Islet precursor cell (in vitro differentiated cells): Measurements from ENCODE around the gene TSHZ2.

Source experiments
- DNase-seq: peaks from one replicate; pipeline ENCODE4 v3.0.0-alpha.2; 2018

Gene TSHZ2

GRCh38 chr20:53216478-53216855, 244.3 kb downstream of the TSHZ2 start:
- no peak for DNase-seq

- DNase-seq, result peak; percentile 79
Measured at GRCh38 chr20:53216856-53217576, 244.9 kb downstream of the TSHZ2 start.

- DNase-seq, result no peak
Measured at GRCh38 chr20:53220482-53221307, 248.5 kb downstream of the TSHZ2 start.

DNA sequence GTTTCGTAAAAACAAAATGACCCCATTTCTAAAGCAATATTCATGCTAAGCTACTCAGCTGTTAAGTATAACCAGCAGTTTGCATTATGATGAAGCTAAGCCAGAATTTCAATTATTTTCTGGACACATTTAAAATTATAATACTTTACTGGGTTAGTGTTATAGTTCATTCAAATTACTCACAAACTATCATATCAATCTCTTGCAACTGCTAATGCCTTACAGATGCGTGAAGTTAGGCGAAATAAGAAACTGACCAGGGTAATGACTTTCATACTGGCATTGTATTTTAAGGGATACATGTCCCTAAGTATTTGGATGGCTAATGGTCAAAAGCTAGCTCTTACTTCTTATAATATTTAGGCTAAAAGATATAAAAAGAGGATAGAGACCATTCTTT, 249.6 kb downstream of the TSHZ2 start:
- no peak for DNase-seq

DNA sequence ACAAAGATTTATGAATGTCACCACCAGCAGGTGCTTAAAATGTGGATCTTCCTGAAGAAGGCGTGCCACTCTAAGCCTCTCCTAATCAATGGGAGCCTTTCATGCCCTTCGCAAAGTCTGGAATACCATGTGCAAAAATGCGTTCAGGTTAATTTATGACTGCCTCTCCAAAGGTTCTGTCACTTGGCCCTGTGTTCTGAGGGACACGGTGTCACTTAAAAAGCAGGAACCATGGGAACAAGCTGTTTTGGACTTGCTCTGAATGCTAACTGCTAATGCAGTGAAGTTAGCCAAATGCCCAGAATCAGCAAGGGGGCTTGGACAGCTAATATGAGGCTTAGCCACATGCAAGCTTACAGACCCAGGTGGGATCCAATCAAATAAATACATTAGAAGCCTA, 250.3 kb downstream of the TSHZ2 start:
- no peak for DNase-seq

DNA sequence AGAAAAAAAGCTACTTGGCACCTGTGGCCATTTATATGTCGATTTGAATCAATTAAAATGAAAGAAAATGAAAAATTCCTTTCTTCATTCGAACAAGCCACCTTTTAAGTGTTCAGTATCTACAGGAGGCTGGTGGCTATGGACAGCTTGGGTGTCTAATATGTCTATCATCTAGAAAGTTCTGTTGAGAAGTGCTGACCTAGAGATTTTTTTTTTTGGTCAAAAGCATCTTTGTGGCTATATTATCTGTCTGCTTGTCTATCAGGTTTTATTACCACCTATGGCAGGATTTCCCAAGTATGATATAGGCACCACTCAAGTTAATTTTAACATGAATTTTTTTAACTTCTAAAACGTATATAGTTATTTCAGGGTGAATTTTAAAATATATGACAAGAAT, 250.8 kb downstream of the TSHZ2 start:
- DNase-seq, result no peak

GRCh38 chr20:53223626-53224172, 251.5 kb downstream of the TSHZ2 start:
- no peak for DNase-seq

- no peak for DNase-seq
Measured at GRCh38 chr20:53224851-53225250, 252.7 kb downstream of the TSHZ2 start.

GRCh38 chr20:53226826-53227225, 254.7 kb downstream of the TSHZ2 start:
- no peak for DNase-seq

DNA sequence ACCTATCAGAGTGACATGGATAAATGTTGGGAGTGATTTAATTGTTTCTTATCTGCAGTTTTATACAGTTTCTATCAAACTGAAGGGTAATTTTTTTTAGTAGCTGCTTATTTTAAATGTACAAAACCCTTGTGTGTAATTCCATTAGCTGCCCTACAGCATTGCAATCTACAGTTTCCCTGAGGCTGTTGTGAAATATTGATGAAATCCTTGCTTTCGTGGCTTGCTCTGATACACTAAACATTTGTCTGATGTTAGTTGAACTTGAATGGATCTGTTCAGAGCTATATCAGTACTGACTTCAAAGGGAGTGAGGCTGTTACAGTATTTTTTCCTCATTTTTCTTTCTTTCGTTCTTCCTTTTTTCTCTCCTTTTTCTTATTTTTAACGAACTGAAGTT, 255.4 kb downstream of the TSHZ2 start:
- DNase-seq, result no peak

GRCh38 chr20:53231061-53231460, 258.9 kb downstream of the TSHZ2 start:
- no peak for DNase-seq

DNA sequence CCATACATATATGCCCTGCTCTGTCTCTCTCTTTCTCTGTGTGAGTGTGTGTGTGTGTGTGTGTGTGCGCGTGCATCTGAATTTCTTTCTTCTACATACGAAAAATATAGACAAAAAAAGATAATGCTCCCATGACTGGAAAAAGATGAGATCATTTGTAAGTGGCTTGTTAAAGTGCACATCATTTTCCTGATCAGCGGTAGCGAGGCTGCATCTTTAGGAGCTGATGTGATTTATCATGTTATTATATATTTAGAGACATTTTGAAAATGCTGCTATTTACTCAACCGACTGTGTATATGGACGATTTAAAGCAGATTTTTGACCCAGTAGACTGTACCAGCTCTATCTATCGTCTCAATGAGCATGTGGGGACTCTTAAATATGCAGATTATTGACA, 265.3 kb downstream of the TSHZ2 start:
- DNase-seq, result no peak

GRCh38 chr20:53238121-53238660, 266.0 kb downstream of the TSHZ2 start:
- no peak for DNase-seq

GRCh38 chr20:53243152-53243551, 271.0 kb downstream of the TSHZ2 start:
- no peak for DNase-seq

- DNase-seq, result no peak
Measured at GRCh38 chr20:53244711-53245110, 272.6 kb downstream of the TSHZ2 start.

- no peak for DNase-seq
Measured at GRCh38 chr20:53245574-53245973, 273.4 kb downstream of the TSHZ2 start.

DNA sequence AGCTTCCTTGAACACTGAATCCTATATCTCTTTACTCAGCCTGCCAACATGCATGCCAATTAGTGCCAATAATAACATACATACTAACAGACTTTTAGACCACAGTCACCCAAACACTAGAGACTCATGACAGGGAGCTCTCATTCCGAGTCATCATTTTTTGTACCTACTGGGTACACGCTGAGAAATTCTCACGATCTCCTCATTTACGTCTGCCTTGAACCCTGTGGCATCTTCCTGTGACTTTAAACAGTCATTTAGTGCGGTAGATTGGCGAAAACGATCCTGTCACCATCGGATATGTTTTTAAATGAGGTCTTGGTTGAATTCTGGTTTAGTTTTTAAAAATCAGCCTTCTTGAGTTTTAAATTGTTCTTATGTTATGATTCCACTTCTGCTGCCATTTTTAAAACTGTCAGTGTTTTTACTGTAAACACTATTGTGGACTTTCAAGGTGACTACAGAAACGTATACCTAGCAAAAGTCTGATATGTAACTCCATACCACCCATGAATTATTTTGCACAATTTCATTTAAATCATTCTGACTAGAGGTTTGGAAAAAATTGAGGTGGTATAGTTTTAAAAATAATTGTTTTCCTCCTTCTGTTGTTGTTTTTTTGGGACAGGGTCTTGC, 275.4 kb downstream of the TSHZ2 start:
- no peak for DNase-seq

GRCh38 chr20:53250456-53250855, 278.3 kb downstream of the TSHZ2 start:
- DNase-seq, result no peak

DNA sequence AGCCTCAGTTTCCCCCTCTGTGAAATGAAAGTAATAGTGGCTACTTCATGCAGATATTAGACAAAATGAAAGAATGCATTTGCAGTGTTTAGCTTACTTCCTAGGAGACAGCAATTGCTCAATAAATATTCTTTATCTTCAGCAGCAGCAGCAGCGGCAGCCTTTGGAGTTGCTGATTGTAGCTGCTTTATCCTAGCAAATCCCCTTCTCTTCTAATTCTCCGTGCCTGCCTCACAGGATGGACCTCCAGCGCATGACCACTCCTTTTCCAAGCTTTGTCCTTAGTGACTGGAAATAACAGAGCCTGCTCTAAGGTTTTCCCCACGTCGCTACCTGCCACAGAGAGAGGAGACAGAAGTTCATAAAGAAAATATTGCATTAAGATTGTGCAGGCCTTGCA, 279.8 kb downstream of the TSHZ2 start:
- no peak for DNase-seq

GRCh38 chr20:53253668-53254067, 281.5 kb downstream of the TSHZ2 start:
- DNase-seq, result no peak

GRCh38 chr20:53255102-53255710, 283.0 kb downstream of the TSHZ2 start:
- no peak for DNase-seq

GRCh38 chr20:53258741-53259140, 286.6 kb downstream of the TSHZ2 start:
- no peak for DNase-seq

- DNase-seq, result no peak
Measured at GRCh38 chr20:53260168-53260567, 288.0 kb downstream of the TSHZ2 start.
